IPS DF 4.7 (cell line): ENCODE data around the gene ARHGAP9.
A peak's percentile ranks its signal among the peaks of the same experiment; 100 is the strongest.

Experiments used
- DNase-seq: peaks from one replicate; pipeline ENCODE4 v3.0.0-alpha.2; 2013; ENCODE audit warnings: low spot score; ENCODE audit errors: extremely low read depth

Gene ARHGAP9

DNA sequence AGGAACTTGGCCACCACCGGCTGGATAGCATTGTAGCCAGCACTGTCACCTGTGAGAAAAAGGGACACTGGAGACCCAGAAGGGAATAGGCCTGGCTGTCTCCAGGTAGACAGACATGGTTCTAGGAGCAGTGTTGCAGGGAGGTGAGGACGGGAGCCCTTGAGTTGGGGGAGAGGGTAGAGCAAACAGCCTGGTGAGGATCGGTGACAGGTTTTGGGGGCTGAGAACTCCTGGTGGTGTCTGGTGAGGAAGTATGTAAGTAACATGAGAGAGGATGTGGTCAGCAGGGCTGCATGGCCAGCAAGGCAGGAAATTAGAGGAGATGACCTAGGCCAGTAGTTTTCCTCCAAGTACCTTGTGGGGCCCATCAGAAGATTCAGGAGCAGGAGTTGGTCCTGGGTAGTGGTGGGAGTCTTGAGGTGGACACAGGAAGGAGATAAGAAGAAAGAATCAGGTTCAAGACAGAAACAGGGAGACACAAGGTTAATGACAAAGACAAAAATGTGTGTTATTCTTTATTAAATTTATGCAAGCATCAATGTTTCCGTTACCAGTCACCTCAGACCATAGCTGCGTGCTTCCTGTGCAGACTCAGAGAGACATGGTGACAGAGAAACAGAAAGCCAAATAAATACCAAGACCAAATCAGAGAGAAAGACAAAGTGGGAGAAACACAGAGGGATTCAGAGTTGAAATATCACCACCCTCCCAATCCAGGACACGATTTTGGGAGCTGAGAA, at the start of gene ARHGAP9:
Gene ARHGAP9, minus strand, starts transcription at position 491 of the 740 bp plus-strand sequence. Its CDS starts 460 bp downstream, at position 31.
- no peak for DNase-seq

DNA sequence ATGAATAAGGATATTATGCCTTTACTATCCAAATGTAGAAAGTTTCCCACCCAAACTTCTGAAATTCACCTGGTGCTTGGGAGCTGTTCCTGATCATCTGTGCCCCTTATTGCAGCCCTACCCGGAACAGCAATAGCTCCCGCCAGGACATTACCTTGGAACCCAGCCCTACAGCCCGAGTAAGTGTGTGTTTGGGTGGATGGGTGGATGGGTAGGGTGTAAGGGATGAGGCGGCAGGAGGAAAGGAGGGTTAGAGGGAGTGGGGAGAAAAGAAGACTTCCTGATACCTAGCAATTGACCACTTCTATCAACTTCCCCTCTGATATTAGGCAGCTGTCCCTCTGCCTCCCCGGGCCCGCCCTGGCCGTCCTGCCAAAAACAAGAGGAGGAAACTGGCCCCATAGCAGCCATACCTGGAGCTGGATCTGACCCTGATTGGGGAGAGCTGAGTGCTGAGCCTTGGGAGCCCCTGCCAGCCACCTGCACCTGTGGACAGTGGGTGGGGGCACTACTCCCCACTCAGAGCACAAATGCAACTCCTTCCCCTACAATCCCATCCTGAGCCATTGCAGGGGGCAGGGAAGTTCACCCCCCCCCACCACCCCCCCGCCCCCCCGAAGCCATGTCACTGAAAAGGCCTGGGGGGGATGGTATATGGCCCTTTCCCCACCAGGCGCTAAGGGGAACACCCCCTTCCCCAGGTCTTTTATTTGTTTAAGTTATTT, 49.3 kb upstream of the ARHGAP9 start:
- no peak for DNase-seq

DNA sequence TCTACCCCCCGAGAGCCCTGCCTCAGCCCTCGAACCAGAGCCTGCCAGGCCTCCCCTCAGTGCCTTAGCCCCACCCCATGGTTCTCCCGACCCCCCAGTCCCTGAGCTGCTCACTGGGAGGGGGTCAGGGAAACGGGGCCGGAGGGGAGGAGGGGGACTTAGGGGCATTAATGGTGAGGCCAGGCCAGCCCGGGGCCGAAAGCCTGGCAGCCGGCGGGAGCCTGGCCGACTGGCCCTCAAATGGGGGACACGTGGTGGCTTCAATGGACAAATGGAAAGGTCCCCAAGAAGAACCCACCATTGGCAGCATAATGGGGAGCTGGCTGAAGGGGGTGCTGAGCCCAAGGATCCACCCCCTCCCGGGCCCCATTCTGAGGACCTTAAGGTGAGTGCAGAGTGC, 48.5 kb upstream of the ARHGAP9 start:
- no peak for DNase-seq

DNA sequence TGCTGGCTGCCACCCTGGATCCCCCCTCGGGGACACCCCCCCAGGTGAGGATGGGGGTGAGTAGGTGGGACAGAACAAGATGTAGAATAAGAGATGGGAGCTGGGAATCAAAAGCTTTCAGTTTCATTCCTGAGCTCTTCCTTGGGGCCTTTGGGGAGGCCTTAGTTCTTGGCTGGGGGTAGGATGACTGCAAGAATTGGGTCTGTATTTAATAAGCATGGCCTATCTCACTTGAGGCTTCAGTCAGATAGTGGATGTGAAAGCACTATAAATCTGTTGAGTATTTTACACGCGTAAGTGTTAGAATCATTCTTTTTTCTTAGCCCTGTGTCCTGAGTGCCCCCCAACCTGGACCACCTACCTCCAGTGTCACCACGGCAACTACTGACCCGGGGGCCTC, 47.5 kb upstream of the ARHGAP9 start:
- DNase-seq = no peak

DNA sequence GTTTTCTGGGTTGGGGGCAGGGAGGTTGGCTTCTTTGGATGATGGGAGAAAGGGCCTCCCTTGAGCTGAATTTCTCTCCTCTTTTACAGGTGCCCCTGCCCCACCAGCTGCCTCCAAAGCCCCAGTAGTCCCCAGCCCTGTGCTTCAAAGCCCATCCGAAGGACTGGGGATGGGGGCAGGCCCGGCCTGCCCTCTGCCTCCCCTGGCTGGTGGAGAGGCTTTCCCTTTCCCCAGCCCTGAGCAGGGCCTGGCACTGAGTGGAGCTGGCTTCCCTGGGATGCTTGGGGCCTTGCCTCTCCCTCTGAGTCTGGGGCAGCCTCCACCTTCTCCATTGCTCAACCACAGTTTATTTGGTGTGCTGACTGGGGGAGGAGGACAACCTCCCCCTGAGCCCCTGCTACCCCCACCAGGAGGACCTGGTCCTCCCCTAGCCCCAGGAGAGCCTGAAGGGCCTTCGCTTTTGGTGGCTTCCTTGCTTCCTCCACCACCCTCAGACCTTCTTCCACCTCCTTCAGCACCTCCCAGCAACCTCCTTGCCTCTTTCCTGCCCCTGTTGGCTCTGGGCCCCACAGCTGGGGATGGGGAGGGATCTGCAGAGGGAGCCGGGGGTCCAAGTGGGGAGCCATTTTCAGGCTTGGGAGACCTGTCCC, 46.9 kb upstream of the ARHGAP9 start:
- no peak for DNase-seq

DNA sequence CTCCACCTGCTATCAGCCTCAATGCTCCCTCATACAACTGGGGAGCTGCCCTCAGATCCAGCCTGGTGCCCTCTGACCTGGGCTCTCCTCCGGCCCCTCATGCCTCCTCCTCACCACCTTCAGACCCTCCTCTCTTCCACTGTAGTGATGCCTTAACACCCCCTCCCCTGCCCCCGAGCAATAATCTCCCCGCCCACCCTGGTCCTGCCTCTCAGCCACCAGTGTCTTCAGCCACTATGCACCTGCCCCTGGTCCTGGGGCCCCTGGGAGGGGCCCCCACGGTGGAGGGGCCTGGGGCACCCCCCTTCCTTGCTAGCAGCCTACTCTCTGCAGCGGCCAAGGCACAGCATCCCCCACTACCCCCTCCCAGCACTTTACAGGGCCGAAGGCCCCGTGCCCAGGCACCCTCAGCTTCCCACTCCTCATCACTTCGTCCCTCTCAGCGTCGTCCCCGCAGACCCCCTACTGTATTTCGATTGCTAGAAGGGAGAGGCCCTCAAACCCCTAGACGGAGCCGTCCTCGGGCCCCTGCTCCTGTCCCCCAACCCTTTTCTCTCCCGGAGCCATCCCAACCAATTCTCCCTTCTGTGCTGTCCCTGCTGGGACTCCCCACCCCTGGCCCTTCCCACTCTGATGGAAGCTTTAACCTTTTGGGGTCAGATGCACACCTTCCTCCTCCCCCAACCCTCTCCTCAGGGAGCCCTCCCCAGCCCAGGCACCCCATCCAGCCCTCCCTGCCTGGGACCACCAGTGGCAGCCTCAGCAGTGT, 46.1 kb upstream of the ARHGAP9 start:
- no peak for DNase-seq

DNA sequence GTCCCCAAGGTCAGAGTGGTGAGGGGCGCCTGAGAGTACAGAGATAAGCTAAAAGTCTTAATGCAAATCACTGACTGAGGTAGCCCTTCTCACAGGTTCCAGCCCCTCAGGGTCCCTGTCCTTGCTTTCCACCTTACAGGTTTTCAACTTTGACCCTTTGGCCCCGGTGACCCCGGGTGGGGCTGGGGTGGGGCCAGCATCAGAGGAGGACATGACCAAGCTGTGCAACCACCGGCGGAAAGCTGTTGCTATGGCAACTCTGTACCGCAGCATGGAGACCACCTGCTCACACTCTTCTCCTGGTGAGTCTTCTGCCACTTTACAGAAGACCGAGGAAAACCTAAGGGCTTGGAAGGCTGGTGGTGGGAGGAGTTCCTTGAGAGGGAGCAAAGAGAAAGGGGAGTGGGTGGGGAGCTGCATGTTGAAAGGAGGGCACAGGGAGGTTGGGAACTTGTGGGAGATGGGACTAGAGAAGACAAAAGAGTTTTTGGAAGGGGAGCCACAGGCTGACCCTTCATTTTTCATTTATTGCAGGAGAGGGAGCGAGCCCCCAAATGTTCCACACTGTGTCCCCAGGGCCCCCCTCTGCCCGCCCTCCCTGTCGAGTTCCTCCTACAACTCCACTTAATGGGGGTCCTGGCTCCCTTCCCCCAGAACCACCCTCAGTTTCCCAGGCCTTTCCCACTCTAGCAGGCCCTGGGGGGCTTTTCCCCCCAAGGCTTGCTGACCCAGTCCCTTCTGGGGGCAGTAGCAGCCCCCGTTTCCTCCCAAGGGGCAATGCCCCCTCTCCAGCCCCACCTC, 45.3 kb upstream of the ARHGAP9 start:
- no peak for DNase-seq

DNA sequence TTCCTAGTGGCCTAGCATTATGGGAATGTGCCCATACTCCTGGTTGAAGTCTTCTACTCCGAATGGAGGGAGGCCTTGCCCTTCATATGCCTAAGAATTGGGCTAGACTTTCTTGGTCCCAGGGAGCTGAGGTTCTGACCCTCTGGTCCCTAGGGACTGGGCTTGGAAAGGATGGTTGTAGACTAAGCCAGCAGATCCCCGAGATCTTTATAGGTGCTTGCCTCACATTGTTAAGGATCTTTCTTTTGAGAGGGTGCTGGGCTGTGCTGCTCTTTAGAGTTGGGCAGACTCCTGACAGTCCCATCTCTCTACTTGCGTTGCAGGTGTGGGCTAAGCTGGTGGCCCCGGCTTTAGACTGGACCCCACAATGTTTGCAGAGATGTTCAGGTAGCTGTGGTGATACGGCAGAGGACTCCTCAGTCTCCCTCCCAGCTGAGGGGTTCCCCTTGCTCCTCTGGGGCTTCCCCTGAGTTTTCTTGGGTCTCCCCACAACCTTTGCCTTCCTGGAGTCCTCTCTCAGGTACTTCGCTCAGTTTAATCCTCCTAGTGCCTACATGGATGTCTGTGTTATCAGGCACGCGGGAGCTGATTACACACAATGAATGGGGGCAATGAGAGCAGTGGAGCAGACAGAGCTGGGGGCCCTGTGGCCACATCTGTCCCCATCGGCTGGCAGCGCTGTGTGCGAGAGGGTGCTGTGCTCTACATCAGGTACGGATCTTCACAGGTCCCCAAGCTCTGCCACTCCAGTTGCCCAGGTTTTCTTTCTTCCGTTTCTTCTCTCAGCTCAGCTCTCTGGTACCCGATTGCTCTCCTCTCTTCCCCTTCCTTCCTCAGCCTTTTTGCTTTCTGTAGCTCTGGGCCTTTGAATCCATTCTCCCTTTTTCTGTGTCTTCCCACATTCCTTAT, 44.3 kb upstream of the ARHGAP9 start:
- DNase-seq = no peak

DNA sequence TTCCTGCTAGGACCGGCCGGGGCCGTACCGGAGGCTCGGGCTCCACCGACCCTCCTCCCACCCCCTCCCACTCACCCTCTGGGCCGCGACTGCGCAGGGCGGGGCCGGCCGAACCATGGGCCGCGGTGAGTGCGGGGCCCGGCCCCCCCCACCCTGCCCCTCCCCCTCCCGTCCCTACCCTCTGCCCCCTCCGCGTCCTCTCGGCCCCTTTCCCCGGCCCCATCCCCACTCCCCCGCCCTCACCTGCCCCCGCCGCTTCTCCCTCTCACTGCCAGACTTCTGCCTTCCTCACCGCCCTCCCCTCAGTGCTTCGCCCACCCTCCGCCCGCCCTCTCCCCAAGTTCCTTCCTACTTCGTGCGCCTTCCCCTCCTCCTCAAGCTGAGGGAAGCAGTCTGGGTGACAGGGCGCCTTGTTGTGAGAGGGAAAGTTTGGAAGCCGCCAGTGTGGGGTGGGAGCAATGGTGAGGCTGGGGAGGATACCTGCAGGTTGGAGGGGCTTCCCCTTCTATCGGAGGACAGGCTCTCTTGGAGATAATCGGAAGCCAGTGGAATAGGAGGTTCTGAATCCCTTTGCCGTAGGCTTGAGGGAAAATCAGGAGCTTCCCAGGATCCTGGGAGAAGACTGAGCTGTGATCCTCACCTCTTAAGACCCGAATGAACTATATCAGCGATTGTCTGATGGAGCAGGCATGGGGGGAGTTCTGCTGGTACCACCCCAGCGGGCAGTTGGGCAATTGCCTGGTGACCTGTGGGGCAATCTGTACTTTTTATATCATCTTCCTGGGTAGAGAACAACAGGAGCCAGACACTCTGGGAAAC, 43.4 kb upstream of the ARHGAP9 start:
- DNase-seq = no peak

DNA sequence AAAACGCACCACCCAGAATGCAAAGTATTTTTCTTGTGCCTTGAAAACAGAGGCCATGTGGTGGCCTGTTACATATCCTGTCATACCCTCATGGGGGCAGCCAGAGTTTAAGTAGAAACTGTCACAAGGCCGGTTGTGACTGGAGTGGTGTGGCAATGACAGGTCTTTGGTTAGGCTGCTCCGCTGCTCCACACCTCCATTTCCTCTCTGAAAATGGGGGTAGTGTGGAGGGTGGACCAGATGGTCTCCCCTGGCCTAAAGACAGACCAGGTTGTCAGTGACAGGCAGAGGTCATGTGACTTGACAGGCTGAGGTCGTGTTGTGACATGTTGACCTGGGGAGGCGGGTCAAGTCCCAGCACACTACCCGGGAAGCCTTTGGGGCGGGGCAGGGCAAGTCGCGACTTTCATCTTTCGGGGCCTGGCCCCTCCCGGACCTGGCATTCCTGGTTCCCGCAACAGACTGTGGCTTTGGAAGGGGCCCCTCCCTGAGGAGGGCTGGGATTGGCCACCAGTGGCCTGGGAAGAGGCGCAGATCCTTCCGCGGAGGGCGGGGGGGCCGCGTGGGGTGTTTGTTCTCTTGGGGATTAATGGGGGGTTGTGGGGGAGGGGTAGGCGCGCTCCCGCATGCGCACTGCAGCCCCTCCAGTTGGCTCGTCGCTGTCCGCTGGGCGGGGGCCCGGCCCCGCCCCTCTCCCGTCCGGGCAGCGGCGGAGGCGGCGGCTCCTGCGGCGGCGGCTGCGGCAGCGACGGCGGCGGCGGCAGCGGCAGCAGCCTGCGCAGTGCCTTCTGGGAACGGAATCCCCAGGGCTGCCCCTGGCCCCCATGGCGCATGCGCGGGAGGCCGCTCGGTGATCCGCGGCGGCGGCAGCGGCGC, 42.6 kb upstream of the ARHGAP9 start, which contains the start of gene MBD6:
Gene MBD6, plus strand, starts transcription at position 814 of the 876 bp plus-strand sequence. CDS start 1,480 bp downstream, outside the sequence.
- DNase-seq = no peak

DNA sequence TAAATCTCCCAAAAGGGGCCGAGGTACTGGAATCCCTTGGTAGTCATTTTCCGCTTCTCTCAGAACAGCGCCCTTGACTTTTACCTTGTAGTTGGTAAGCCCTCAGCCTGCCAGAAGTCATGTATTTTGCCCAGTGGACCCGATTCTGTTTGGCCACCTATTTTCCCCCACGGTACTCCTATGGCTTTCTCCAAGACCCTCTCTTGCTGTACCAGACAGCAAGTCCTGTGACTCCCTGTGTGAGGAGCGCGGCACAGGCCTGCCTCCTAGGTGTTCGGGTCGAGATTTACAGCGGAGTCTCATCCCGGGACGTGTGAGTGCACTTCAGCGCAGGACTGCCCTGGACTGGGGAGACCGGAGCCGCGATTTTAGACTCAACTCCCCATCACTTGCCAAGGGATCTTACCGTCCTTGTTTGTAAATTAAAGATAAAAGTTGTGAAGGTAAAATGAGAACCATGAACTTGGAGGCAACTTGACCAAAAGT, 41.9 kb upstream of the ARHGAP9 start:
- no peak for DNase-seq

DNA sequence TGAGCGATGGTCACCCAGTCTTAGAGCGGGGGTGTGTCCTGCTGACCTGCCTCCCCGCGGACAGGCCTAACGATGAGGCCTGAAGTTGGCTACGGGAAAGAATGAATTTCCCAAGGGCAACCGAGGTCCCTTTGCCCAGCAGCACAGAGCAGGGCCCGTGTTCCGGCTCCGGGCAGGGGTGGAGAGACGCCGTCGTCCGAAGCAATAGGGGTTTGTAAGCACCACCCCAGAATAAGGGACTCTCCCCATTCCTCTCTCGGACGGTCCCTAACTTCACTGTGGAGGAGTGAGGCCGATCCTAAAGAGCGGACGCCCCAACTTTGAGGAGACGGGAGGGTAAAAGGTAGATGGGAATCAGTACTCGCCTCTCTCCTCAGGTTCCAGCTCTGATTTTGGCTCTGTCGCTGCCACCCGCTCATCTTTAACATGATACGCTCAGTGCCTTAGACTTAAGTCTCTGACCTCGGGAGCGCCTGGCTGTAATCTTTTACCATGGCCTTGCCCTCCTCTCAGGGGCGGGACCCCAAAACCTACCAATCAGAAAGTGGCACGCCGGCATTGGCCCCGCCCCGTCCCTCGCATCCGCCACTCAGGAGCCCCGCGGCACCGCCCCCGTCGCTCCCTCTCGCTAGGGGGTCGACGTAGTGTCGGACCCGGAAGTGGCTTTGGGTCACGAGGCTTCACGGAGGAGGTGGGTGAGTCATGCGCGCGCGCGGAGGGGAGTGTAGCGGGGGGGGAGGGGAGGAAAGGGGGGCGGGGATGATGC, 40.6 kb upstream of the ARHGAP9 start, which contains the start of gene DDIT3:
Gene DDIT3, minus strand, starts transcription at position 462 of the 766 bp plus-strand sequence. CDS start 3,108 bp downstream, outside the sequence.
- peak; percentile 89 for DNase-seq

DNA sequence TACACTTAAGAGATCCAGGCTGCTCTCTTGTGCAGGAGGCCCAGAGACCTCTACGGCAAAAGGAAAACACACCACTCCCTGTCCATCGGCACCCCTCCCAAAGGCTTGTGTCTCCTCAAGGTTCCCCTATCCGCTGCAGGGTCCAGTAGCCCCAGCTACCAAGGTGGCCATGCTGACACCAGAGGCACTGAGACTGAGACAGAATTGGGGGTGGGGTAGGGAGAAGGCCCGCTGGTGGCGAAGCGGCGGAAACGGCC, 40.1 kb upstream of the ARHGAP9 start:
- no peak for DNase-seq

DNA sequence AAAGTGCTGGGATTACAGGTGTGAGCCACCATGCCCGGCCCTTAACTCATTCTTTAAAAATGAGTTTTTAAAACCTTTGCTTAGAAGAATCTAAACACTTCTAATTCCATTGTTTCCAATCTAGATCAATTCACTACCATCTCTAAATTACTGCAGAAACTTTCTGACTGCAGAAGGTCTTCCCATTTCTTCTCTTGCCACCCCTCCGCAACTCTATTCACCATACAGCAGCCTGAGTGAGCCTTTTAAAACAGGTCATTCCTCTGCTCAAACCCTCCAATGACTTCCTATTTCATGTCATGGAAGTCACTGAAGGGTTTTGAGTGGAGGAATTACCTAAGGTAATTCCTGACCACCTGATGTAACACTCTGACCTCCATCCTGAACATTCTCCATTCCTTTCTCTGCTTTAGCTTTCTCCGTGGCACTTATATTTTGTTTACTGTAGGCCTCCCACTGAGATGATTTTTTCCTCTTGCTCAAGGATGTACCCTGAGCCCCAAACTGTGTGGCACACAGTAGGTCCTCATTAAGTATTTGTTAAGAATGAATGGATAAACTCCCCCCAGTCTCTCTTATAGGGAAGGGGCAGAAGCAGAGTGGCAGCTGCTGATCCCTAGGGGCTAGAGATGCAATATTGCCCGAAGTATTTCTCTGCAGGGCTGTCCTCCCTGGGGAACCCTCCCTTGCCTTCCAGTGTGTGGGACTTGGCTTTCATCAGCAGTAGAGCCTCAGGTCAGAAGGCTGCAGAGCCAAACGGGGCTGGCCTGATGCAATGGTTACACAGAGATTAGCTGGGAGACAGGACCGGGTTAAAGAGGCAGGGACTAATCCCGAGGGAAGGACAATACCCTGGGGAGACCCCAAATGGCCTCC, 39.5 kb upstream of the ARHGAP9 start:
- no peak for DNase-seq

DNA sequence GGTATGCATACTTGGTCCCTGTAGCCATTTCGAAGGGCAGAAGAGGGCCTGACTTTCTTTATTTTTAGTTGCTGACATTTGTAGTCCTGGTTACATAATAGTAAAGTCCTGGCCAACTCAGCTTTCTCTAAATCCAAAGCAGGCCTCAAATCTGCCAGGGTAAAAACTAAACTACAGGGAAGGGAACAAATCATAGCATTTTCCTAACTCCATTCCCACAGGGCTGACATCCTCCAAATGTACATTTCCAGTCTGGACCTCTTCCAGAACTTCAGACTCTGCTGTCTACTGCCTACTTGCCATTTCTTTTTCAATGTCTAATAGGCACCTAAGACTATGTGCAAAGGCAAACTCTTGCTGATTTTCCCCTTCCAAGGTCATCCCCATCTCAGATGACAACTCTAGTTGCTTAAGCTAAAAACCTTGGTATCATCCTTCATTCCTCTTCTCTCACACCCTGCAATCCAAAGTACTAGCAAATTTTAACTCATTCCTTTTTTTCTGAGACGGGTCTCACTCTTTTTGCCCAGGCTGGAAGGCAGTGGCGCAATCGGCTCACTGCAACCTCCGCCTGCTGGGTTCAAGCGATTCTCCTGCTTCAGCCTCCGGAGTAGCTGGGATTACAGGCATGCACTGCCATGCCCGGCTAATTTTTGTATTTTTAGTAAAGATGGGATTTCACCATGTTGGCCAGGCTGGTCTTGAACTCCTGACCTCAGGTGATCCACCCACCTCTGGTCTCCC, 38.7 kb upstream of the ARHGAP9 start:
- DNase-seq = no peak
